Uterus (tissue), 4 donors: ENCODE results near the gene ADGRF5. TPM values are rescaled to one million over a fixed set of nuclear protein-coding genes. Genes with fewer than 3 reads are reported as not detected.

ENCODE experiments used
- DNase-seq, 2 donors: peaks; one replicate each; pipeline ENCODE4 v3.0.0-alpha.2; 2019 to 2020
- H3K27ac ChIP-seq, 2 donors: fragments of 200-600 bp; sonication (generic); 1 replicate in 1 of 2; 2 replicates in 1 of 2; pipeline ENCODE4 v1.5.1; 2016 to 2018
- H3K27me3 ChIP-seq, 2 donors: fragments of 200-600 bp; sonication (generic); one replicate each; pipeline ENCODE4 v1.5.1; 2018 to 2019; ENCODE audit warnings: control low read depth in 1 of 2
- H3K36me3 ChIP-seq, 2 donors: fragments of 200-600 bp; sonication (generic); one replicate each; pipeline ENCODE4 v1.5.1; 2019; ENCODE audit warnings: control low read depth in 1 of 2
- H3K4me1 ChIP-seq, 2 donors: fragments of 200-600 bp; sonication (generic); one replicate each; pipeline ENCODE4 v1.5.1; 2018 to 2019; ENCODE audit warnings: control low read depth in 1 of 2
- H3K4me3 ChIP-seq, 2 donors: fragments of 200-600 bp; sonication (generic); 1 replicate in 1 of 2; 2 replicates in 1 of 2; pipeline ENCODE4 v1.5.1; 2018 to 2019; ENCODE audit warnings: mild to moderate bottlenecking in 1 of 2
- H3K9me3 ChIP-seq, 2 donors: fragments of 200-600 bp; sonication (generic); one replicate each; pipeline ENCODE4 v1.5.1; 2019; ENCODE audit warnings: control low read depth in 1 of 2
- POLR2A ChIP-seq, 2 donors: fragments of 450-650 bp; IDR thresholded peaks; one replicate each; pipeline ENCODE4 v1.6.1; 2016; ENCODE audit warnings: antibody characterized with exemption in 2 of 2, mild to moderate bottlenecking in 1 of 2, moderate library complexity in 1 of 2
- intact Hi-C: fragments of 100-400 bp; cut with DNase I; formaldehyde crosslinking; loops from one replicate; pipeline ENCODE4 v1.15.1; 2023; ENCODE audit warnings: low total_unique reads
- total RNA-seq, 4 donors: library from RNA; depleted of rRNA in 3 of 4; stranded (reverse); fragments of >200 nt in 3 of 4; gene quantifications; one replicate each; pipeline versions ENCODE4 v1.1.0 to v1.2.4, GENCODE V29; 2014 to 2023
- TF ChIP-seq, protein P1 (sequence below), 4 experiments: fragments of 200-600 bp in 2 of 4; fragments of 450-650 bp in 2 of 4; sonication (generic) in 2 of 4; IDR thresholded peaks; one replicate each; pipeline ENCODE4 v1.5.1; 2016 to 2019; ENCODE audit warnings: antibody characterized with exemption in 4 of 4, mild to moderate bottlenecking in 2 of 4, moderate library complexity in 1 of 4
- donor health status: DM: yes; HTN: yes; CAD: no.

Gene ADGRF5
- total RNA-seq, 4 donors from 2014 or later = 21.5 to 51.2 (median 35.9) TPM

DNA sequence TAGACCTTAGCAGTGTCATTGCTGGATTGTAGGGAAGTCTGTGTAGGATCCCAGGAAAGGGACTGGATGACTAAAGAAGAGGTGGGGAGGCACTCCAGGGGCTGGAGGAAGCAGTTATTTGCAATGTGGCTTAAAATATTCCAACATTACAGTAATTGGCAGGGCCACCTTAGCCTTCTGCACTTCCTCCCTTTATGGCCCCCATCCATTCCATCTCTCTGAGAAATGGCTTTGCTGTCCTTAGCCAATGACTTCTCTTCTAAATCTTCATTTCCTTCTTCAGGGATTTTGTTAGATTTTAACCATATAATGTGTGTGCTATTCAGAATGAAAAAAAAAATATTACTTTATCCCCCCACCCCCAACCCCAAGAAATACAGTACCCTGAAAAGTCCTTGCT, 6.4 kb downstream of the ADGRF5 start:
- H3K27me3 ChIP-seq = no peaks in the 10 kb centered on the region
- TF ChIP-seq, protein P1, sequence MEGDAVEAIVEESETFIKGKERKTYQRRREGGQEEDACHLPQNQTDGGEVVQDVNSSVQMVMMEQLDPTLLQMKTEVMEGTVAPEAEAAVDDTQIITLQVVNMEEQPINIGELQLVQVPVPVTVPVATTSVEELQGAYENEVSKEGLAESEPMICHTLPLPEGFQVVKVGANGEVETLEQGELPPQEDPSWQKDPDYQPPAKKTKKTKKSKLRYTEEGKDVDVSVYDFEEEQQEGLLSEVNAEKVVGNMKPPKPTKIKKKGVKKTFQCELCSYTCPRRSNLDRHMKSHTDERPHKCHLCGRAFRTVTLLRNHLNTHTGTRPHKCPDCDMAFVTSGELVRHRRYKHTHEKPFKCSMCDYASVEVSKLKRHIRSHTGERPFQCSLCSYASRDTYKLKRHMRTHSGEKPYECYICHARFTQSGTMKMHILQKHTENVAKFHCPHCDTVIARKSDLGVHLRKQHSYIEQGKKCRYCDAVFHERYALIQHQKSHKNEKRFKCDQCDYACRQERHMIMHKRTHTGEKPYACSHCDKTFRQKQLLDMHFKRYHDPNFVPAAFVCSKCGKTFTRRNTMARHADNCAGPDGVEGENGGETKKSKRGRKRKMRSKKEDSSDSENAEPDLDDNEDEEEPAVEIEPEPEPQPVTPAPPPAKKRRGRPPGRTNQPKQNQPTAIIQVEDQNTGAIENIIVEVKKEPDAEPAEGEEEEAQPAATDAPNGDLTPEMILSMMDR (IDR thresholded peaks at IDR 0.05) = no peak
- TF ChIP-seq POLR2A (IDR thresholded peaks at IDR 0.05) = no peak
- H3K9me3 ChIP-seq = no peaks in the 10 kb centered on the region
- no peak for DNase-seq
- no peaks in the 10 kb centered on the region for H3K36me3 ChIP-seq
- no peak overlapping the region for H3K4me3 ChIP-seq
- intact Hi-C loops = no loop called here
- no peak overlapping the region for H3K27ac ChIP-seq
- no peaks in the 10 kb centered on the region for H3K4me1 ChIP-seq

DNA sequence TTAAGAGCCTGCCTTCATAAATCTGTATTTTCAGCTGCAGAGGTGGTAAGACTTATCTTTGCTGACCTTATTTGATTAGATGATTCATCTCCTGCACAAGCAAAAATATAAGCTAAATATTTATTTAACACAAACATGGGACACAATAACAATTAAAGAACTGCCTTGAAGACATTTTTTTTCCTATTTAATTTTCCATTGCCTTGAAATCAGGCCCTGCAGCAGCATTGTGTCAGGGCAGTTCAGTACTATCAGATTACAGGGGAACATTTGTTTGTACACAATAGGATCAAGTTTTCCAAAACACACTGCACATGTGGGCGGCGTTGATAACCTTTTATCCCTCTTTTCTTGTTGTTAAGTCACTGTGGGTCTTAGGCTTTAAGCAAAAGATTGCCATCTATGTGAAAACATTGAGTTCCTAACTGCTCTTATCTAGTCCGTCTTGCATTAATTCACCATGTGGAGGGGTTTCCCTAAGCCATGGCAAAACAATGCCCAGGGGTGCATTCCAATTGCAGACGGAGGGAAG, 7.4 kb downstream of the ADGRF5 start:
- no peak for DNase-seq
- intact Hi-C loops = no loop called here

DNA sequence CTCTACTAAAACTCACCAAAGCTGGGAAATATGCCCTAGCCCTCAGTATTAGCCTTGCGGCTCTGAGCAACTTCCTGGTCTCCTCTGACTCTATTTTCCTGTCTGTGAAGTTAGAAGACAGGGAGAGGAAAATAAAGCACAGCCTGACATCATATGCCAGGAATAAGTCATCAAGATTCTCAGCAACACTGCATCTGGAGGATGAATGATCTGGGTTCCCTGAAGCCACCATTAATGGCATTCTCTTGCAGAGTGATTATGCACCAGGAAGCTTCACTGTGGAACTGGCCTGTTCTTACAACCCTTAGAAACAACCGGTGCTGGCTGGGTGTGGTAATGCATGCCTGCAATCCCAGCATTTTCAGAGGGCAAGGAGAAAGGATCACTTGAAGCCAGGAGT, 12.4 kb downstream of the ADGRF5 start:
- Histone ChIP-seq H3K9me3 (no peaks in the 10 kb centered on the region), H3K4me1 (no peaks in the 10 kb centered on the region), H3K4me3 (no peak overlapping the region), H3K27me3 (no peaks in the 10 kb centered on the region), H3K36me3 (no peaks in the 10 kb centered on the region), H3K27ac (peak overlapping the region in 1 of 2 donors; percentile 29)
- intact Hi-C loops = no loop called here
- no peak for DNase-seq
- TF ChIP-seq, protein P1 (IDR thresholded peaks at IDR 0.05) = no peak
- no peak for TF ChIP-seq POLR2A (IDR thresholded peaks at IDR 0.05)

More for the DNA sequence above, 7.4 kb downstream of the ADGRF5 start:
- H3K9me3 ChIP-seq = no peaks in the 10 kb centered on the region
- TF ChIP-seq, protein P1 (IDR thresholded peaks at IDR 0.05) = no peak
- no peak for TF ChIP-seq POLR2A (IDR thresholded peaks at IDR 0.05)
- no peak overlapping the region for H3K4me3 ChIP-seq
- H3K4me1 ChIP-seq = no peaks in the 10 kb centered on the region
- no peaks in the 10 kb centered on the region for H3K36me3 ChIP-seq
- no peak overlapping the region for H3K27ac ChIP-seq
- H3K27me3 ChIP-seq = no peaks in the 10 kb centered on the region

DNA sequence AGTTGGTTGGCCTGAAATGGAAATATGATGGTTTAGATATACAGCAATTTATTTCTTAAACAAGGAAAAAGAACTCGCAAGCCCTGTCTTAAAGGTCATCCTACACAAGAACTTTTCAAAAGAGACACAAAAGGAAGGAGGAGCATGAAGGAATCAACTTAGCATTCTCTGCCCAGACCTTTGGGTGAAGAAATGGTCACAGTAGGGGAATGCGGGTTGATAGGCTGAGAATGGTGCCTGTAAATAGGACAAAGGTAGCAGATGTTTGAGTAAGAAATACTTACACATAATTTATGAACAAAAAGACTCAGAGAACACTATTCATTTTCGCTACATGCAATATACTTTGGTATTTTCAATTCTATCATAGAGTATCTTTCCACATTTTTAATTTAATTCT, 15.0 kb downstream of the ADGRF5 start:
- H3K4me3 ChIP-seq = no peak overlapping the region
- H3K36me3 ChIP-seq = no peaks in the 10 kb centered on the region
- H3K27ac ChIP-seq = no peak overlapping the region
- no peak for DNase-seq
- intact Hi-C loops = no loop called here
- TF ChIP-seq, protein P1 (IDR thresholded peaks at IDR 0.05) = no peak
- TF ChIP-seq POLR2A (IDR thresholded peaks at IDR 0.05) = no peak
- H3K9me3 ChIP-seq = no peaks in the 10 kb centered on the region
- H3K4me1 ChIP-seq = no peaks in the 10 kb centered on the region
- H3K27me3 ChIP-seq = no peaks in the 10 kb centered on the region

DNA sequence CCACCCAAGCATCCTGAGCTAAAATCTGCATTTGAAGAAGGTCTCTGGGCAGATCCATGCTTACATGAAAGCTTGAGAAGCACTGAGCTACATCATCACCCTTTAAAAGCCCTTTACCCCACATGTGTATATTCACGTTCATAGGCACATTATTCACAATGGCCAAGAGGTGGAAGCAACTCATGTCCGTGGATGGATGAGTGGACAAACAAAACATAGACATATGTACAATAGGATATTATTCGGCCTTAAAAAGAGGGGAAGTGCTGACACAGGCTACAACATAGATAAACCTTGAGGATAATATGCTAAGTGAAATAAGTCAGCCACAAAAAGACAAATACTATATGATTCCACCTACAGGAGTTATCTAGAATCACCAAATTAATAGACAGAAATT, 17.6 kb downstream of the ADGRF5 start:
- Histone ChIP-seq H3K27ac (peak overlapping the region in 1 of 2 donors; percentile 33), H3K4me3 (no peak overlapping the region), H3K4me1 (no peaks in the 10 kb centered on the region), H3K9me3 (no peaks in the 10 kb centered on the region), H3K27me3 (no peaks in the 10 kb centered on the region), H3K36me3 (no peaks in the 10 kb centered on the region)
- intact Hi-C loops = no loop called here
- no peak for TF ChIP-seq POLR2A (IDR thresholded peaks at IDR 0.05)
- TF ChIP-seq, protein P1 (IDR thresholded peaks at IDR 0.05) = no peak
- DNase-seq = no peak
